H1 (cell line): ENCODE data around the gene SHC1.
"Not testable (repeated sequence)": the region's sequence is repeated elsewhere in the genome, so short reads cannot be mapped to it uniquely, and the experiment has no call there.

Experiments used
- CHD2 ChIP-seq: IDR thresholded peaks from 2 replicates; pipeline ENCODE4 v1.6.1; 2012; ENCODE audit warnings: low read length, improper control_type of control experiment
- CTCF ChIP-seq, 3 experiments: IDR thresholded peaks; 1 replicate in 2 of 3; 2 replicates in 1 of 3; pipeline versions ENCODE4 v1.5.1 to v1.6.1; 2011; ENCODE audit warnings: low read length in 3 of 3, mild to moderate bottlenecking in 3 of 3, inconsistent platforms in 2 of 3, low read depth in 1 of 3, moderate library complexity in 1 of 3; ENCODE audit not compliant: insufficient read depth in 1 of 3; ENCODE audit errors: control extremely low read depth in 1 of 3
- EGR1 ChIP-seq: IDR thresholded peaks from 2 replicates; pipeline ENCODE4 v1.6.1; 2011; ENCODE audit warnings: low read depth, low read length, borderline replicate concordance
- GTF2F1 ChIP-seq: IDR thresholded peaks from 2 replicates; pipeline ENCODE4 v1.6.1; 2012; ENCODE audit warnings: low read depth, low read length, improper control_type of control experiment, borderline replicate concordance
- POLR2A ChIP-seq, 2 experiments: IDR thresholded peaks; 1 replicate in 1 of 2; 2 replicates in 1 of 2; pipeline ENCODE4 v1.6.1; 2011; ENCODE audit warnings: low read depth in 2 of 2, low read length in 2 of 2, mild to moderate bottlenecking in 2 of 2; ENCODE audit errors: control extremely low read depth in 1 of 2

DNA sequence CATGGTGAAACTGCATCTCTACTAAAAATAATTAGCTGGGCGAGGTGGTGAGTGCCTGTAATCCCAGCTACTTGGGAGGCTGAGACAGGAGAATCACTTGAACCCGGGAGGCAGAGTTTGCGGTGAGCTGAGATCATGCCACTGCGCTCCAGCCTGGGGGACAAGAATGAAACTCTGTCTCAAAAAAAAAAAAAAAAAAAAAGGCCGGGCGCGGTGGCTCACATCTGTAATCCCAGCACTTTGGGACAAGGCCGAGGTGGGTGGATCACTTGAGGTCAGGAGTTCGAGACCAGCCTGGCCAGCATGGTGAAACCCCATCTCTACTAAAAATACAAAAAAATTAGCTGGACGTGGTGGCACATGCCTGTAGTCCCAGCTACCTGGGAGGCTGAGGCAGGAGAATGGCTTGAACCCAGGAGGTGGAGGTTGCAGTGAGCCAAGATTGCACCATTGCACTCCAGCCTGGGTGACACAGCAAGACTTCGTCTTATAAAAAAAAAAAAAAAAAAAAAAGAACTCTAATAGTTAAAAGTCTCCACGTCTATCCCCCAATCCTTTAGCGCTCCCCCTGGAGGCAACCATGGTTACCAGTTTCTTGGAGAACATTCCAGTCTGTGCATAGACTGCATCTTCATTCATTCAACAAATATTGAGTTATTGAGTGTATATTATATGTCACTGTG, 24.9 kb upstream of the SHC1 start:
- TF ChIP-seq POLR2A (IDR thresholded peaks at IDR 0.05; ENCODE audit: control extremely low read depth in 1 of 2, low read depth in 2 of 2, low read length in 2 of 2); CHD2; EGR1; GTF2F1: not testable (repeated sequence)
- peak in 2 of 3 experiments; percentile 41 to 43; a peak in 3 of 4 replicates for TF ChIP-seq CTCF (IDR thresholded peaks at IDR 0.05; ENCODE audit: control extremely low read depth in 1 of 3, insufficient read depth in 1 of 3, low read depth in 1 of 3, low read length in 3 of 3)
